HEK293 (cell line): ENCODE data around the gene STAT5B.

Experiments used
- CTCF ChIA-PET: fragments of 350-600 bp; formaldehyde crosslinking; extraction: SDS; loops from one replicate; lab custom pipeline; 2021; ENCODE audit warnings: antibody characterized with exemption; lab: Yijun Ruan, JAX
- POLR2A ChIA-PET: fragments of 300-600 bp; formaldehyde crosslinking; extraction: SDS; loops from one replicate; lab custom pipeline; 2020; ENCODE audit warnings: antibody characterized with exemption, inconsistent platforms; lab: Yijun Ruan, JAX
- H3K27ac ChIP-seq: fragments of 200-500 bp; sonication (Bioruptor generic); 2 replicates; pipeline ENCODE4 v1.5.1; 2014; ENCODE audit warnings: low read depth, low read length, control low read depth, inconsistent platforms; ENCODE audit errors: extremely low read depth
- H3K36me3 ChIP-seq, 2 experiments: fragments of 200-500 bp in 1 of 2; sonication (Bioruptor generic) in 1 of 2; 1 replicate in 1 of 2; 2 replicates in 1 of 2; pipeline ENCODE4 v1.5.1; 2014 to 2017; ENCODE audit warnings: inconsistent platforms in 2 of 2, low read length in 2 of 2; ENCODE audit not compliant: control insufficient read depth in 2 of 2, insufficient read depth in 1 of 2
- H3K4me1 ChIP-seq: fragments of 200-500 bp; sonication (Bioruptor generic); 2 replicates; pipeline ENCODE4 v1.5.1; 2014; ENCODE audit warnings: mild to moderate bottlenecking, low read length, inconsistent platforms; ENCODE audit not compliant: control insufficient read depth, insufficient read depth
- H3K4me3 ChIP-seq: 2 replicates; pipeline ENCODE4 v1.5.1; 2011; ENCODE audit warnings: low read depth, mild to moderate bottlenecking, control low read depth, low read length, moderate library complexity
- H3K9me3 ChIP-seq: fragments of 200-500 bp; sonication (Bioruptor generic); 2 replicates; pipeline ENCODE4 v1.5.1; 2014; ENCODE audit warnings: low read depth, low read length, inconsistent platforms; ENCODE audit not compliant: control insufficient read depth, insufficient read depth
- BCL11A ChIP-seq: fragments of 450-650 bp; formaldehyde crosslinking; IDR thresholded peaks from 2 replicates; pipeline ENCODE4 v1.5.1; 2016; ENCODE audit warnings: low read depth, missing biosample characterization, missing genetic modification characterization
- GLI2 ChIP-seq: fragments of 450-650 bp; formaldehyde crosslinking; IDR thresholded peaks from 2 replicates; pipeline ENCODE4; 2017; ENCODE audit warnings: missing biosample characterization, missing genetic modification characterization, low read depth, borderline replicate concordance
- KLF1 ChIP-seq: fragments of 450-650 bp; formaldehyde crosslinking; IDR thresholded peaks from 2 replicates; pipeline ENCODE4 v1.5.1; 2016; ENCODE audit warnings: missing biosample characterization, missing genetic modification characterization
- KLF9 ChIP-seq: fragments of 450-650 bp; formaldehyde crosslinking; IDR thresholded peaks from 2 replicates; pipeline ENCODE4 v1.5.1; 2016; ENCODE audit warnings: missing biosample characterization, missing genetic modification characterization, low read depth
- SCRT2 ChIP-seq: fragments of 450-650 bp; formaldehyde crosslinking; IDR thresholded peaks from 2 replicates; pipeline ENCODE4 v1.5.1; 2016; ENCODE audit warnings: missing biosample characterization, missing genetic modification characterization
- ZFP69B ChIP-seq: fragments of 450-650 bp; formaldehyde crosslinking; IDR thresholded peaks from 2 replicates; pipeline ENCODE4 v1.5.1; 2016; ENCODE audit warnings: missing biosample characterization, missing genetic modification characterization
- ZNF184 ChIP-seq: fragments of 450-650 bp; IDR thresholded peaks from 2 replicates; pipeline ENCODE4 v1.5.1; 2018; ENCODE audit warnings: missing biosample characterization, mild to moderate bottlenecking, missing genetic modification characterization
- ZNF19 ChIP-seq: fragments of 450-650 bp; formaldehyde crosslinking; IDR thresholded peaks from 2 replicates; pipeline ENCODE4; 2016; ENCODE audit warnings: missing biosample characterization, missing genetic modification characterization, low read depth
- ZNF211 ChIP-seq: fragments of 450-650 bp; formaldehyde crosslinking; IDR thresholded peaks from 2 replicates; pipeline ENCODE4 v1.5.1; 2016; ENCODE audit warnings: low read depth, missing biosample characterization, missing genetic modification characterization
- ZNF350 ChIP-seq: fragments of 450-650 bp; formaldehyde crosslinking; IDR thresholded peaks from 2 replicates; pipeline ENCODE4 v1.5.0; 2017; ENCODE audit warnings: missing biosample characterization, mild to moderate bottlenecking, missing genetic modification characterization
- ZNF426 ChIP-seq: fragments of 450-650 bp; formaldehyde crosslinking; IDR thresholded peaks from 2 replicates; pipeline ENCODE4 v1.5.1; 2017; ENCODE audit warnings: missing biosample characterization, missing genetic modification characterization, mild to moderate bottlenecking, inconsistent platforms, moderate library complexity
- ZNF473 ChIP-seq: fragments of 450-650 bp; formaldehyde crosslinking; IDR thresholded peaks from 2 replicates; pipeline ENCODE4 v1.5.1; 2017; ENCODE audit warnings: missing biosample characterization, missing genetic modification characterization
- ZNF521 ChIP-seq: fragments of 450-650 bp; formaldehyde crosslinking; IDR thresholded peaks from 2 replicates; pipeline ENCODE4 v1.5.1; 2017; ENCODE audit warnings: missing biosample characterization, mild to moderate bottlenecking, missing genetic modification characterization
- ZNF555 ChIP-seq: fragments of 450-650 bp; formaldehyde crosslinking; conservative IDR thresholded peaks from 2 replicates; pipeline ENCODE4 v1.5.1; 2017; ENCODE audit warnings: missing biosample characterization, mild to moderate bottlenecking, missing genetic modification characterization, inconsistent platforms
- ZNF560 ChIP-seq: fragments of 450-650 bp; formaldehyde crosslinking; IDR thresholded peaks from 2 replicates; pipeline ENCODE4 v1.5.1; 2017; ENCODE audit warnings: missing biosample characterization, missing genetic modification characterization, borderline replicate concordance
- ZNF561 ChIP-seq: fragments of 450-650 bp; IDR thresholded peaks from 2 replicates; pipeline ENCODE4 v1.5.1; 2018; ENCODE audit warnings: missing biosample characterization, missing genetic modification characterization, borderline replicate concordance
- ZNF610 ChIP-seq: fragments of 450-650 bp; formaldehyde crosslinking; IDR thresholded peaks from 2 replicates; pipeline ENCODE4 v1.5.1; 2016; ENCODE audit warnings: missing biosample characterization, missing genetic modification characterization, borderline replicate concordance
- ZNF792 ChIP-seq: fragments of 450-650 bp; formaldehyde crosslinking; IDR thresholded peaks from 2 replicates; pipeline ENCODE4 v1.5.1; 2016; ENCODE audit warnings: missing biosample characterization, missing genetic modification characterization
- ZNF837 ChIP-seq: fragments of 450-650 bp; formaldehyde crosslinking; IDR thresholded peaks from 2 replicates; pipeline ENCODE4 v1.5.1; 2016; ENCODE audit warnings: missing biosample characterization, missing genetic modification characterization
- TF ChIP-seq, protein P1 (sequence below): fragments of 450-650 bp; formaldehyde crosslinking; IDR thresholded peaks from 2 replicates; pipeline ENCODE4 v1.5.1; 2016; ENCODE audit warnings: missing biosample characterization, missing genetic modification characterization
- TF ChIP-seq, protein P2 (sequence below): fragments of 450-650 bp; formaldehyde crosslinking; IDR thresholded peaks from 2 replicates; pipeline ENCODE4 v1.5.1; 2017; ENCODE audit warnings: missing biosample characterization, missing genetic modification characterization
- TF ChIP-seq, protein P3 (sequence below): fragments of 450-650 bp; formaldehyde crosslinking; IDR thresholded peaks from 2 replicates; pipeline ENCODE4 v1.5.1; 2016; ENCODE audit warnings: missing biosample characterization, missing genetic modification characterization
- TF ChIP-seq, protein P4 (sequence below): fragments of 450-650 bp; formaldehyde crosslinking; IDR thresholded peaks from 2 replicates; pipeline ENCODE4 v1.5.1; 2016; ENCODE audit warnings: missing biosample characterization, missing genetic modification characterization
- TF ChIP-seq, protein P5 (sequence below): fragments of 450-650 bp; formaldehyde crosslinking; IDR thresholded peaks from 2 replicates; pipeline ENCODE4 v1.5.1; 2017; ENCODE audit warnings: missing biosample characterization, missing genetic modification characterization
- TF ChIP-seq, protein P6 (sequence below): fragments of 450-650 bp; formaldehyde crosslinking; IDR thresholded peaks from 2 replicates; pipeline ENCODE4; 2016; ENCODE audit warnings: missing biosample characterization, missing genetic modification characterization

The STAT5B gene

DNA sequence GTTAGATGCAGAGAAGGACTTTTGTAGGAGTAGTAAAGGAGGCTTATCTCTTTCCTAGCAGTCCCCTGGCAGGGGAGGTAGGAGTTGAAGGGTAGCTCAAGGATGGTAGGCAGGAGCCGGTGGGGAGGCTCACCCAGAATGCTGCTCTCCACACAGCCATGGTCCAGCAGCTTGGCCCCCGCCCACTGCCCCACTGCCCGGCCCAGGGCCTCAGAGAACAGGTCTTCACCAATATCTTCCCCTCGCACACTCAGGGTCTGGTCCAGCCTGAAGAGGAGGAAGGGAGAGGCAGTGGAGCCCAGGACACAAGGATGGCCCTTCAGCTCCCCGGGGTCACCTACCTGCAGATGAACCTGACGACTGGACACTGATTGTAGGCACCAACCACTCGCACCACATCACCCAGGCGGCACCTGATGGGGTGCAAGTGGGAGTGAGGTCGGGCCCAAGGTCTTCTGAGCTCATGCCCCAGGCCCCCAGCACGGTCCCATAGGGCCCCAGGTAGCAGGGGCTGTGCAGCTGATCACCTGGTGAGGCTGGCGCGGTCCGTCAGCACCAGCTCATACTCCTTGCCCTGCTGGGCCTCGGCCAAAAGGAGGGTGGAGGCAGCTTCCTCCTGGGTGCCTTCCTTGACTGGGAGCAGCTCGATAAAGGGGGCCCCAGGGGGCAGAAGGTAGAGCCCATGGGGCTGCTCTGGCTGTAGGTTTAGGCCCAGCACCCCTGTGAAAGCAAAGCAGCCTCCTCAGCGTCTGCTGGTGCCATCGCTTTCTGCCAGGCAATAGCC, 85.5 kb downstream of the STAT5B start:
- no peaks in the 10 kb centered on the region for H3K9me3 ChIP-seq
- H3K4me1 ChIP-seq, result peaks cover 3% of the 10 kb centered on the region; the same call in 1 of the 2 replicates
- H3K27ac ChIP-seq, result no peak overlapping the region
- no peaks in the 10 kb centered on the region for H3K36me3 ChIP-seq
- CTCF ChIA-PET, result interaction anchor here (0.6 to 1.6 kb wide), 4 partner anchors 9 to 348 kb away, joined by 3 to 6 read pairs (median 4); no protein-coding TSS in a partner anchor
- H3K4me3 ChIP-seq, result no peak overlapping the region
- POLR2A ChIA-PET, result no interaction called here
- TF ChIP-seq, protein P1, sequence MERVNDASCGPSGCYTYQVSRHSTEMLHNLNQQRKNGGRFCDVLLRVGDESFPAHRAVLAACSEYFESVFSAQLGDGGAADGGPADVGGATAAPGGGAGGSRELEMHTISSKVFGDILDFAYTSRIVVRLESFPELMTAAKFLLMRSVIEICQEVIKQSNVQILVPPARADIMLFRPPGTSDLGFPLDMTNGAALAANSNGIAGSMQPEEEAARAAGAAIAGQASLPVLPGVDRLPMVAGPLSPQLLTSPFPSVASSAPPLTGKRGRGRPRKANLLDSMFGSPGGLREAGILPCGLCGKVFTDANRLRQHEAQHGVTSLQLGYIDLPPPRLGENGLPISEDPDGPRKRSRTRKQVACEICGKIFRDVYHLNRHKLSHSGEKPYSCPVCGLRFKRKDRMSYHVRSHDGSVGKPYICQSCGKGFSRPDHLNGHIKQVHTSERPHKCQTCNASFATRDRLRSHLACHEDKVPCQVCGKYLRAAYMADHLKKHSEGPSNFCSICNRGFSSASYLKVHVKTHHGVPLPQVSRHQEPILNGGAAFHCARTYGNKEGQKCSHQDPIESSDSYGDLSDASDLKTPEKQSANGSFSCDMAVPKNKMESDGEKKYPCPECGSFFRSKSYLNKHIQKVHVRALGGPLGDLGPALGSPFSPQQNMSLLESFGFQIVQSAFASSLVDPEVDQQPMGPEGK (tag by site-specific recombination), result no peak
- TF ChIP-seq, protein P2, sequence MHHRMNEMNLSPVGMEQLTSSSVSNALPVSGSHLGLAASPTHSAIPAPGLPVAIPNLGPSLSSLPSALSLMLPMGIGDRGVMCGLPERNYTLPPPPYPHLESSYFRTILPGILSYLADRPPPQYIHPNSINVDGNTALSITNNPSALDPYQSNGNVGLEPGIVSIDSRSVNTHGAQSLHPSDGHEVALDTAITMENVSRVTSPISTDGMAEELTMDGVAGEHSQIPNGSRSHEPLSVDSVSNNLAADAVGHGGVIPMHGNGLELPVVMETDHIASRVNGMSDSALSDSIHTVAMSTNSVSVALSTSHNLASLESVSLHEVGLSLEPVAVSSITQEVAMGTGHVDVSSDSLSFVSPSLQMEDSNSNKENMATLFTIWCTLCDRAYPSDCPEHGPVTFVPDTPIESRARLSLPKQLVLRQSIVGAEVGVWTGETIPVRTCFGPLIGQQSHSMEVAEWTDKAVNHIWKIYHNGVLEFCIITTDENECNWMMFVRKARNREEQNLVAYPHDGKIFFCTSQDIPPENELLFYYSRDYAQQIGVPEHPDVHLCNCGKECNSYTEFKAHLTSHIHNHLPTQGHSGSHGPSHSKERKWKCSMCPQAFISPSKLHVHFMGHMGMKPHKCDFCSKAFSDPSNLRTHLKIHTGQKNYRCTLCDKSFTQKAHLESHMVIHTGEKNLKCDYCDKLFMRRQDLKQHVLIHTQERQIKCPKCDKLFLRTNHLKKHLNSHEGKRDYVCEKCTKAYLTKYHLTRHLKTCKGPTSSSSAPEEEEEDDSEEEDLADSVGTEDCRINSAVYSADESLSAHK (tag by site-specific recombination), result no peak
- no peak for TF ChIP-seq SCRT2 (tag by site-specific recombination)
- TF ChIP-seq KLF9 (tag by site-specific recombination), result no peak
- no peak for TF ChIP-seq ZNF610 (tag by site-specific recombination)
- no peak for TF ChIP-seq ZNF211 (tag by site-specific recombination)
- no peak for TF ChIP-seq ZNF837 (tag by site-specific recombination)
- no peak for TF ChIP-seq ZNF555 (tag by site-specific recombination)
- no peak for TF ChIP-seq ZNF19 (tag by site-specific recombination)
- no peak for TF ChIP-seq ZNF473 (tag by site-specific recombination)
- TF ChIP-seq, protein P3, sequence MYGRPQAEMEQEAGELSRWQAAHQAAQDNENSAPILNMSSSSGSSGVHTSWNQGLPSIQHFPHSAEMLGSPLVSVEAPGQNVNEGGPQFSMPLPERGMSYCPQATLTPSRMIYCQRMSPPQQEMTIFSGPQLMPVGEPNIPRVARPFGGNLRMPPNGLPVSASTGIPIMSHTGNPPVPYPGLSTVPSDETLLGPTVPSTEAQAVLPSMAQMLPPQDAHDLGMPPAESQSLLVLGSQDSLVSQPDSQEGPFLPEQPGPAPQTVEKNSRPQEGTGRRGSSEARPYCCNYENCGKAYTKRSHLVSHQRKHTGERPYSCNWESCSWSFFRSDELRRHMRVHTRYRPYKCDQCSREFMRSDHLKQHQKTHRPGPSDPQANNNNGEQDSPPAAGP, result no peak
- no peak for TF ChIP-seq ZNF521
- TF ChIP-seq, protein P4, sequence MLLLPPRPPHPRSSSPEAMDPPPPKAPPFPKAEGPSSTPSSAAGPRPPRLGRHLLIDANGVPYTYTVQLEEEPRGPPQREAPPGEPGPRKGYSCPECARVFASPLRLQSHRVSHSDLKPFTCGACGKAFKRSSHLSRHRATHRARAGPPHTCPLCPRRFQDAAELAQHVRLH, result no peak
- no peak for TF ChIP-seq BCL11A (tag by site-specific recombination)
- TF ChIP-seq ZNF561 (tag by site-specific recombination), result no peak

DNA sequence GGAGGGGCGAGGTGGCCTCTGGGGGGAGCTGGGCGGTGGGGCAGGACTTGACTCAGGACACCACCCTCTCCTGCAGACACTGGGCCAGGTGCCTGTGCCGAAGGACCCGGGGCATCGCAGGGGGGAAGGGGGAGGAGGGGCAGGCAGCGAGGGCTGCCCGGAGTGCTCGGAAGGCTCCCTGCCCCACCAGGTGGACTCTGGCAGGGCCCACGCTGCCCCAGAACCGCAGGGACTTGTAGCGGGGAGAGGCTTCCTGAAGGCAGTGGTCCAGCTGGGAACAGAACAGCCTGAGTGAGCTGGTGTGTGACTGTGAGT, 86.6 kb downstream of the STAT5B start:
- Histone ChIP-seq H3K27ac (no peak overlapping the region), H3K4me3 (no peak overlapping the region), H3K36me3 (no peaks in the 10 kb centered on the region), H3K4me1 (peaks cover 3% of the 10 kb centered on the region; the same call in 1 of the 2 replicates), H3K9me3 (no peaks in the 10 kb centered on the region)
- POLR2A ChIA-PET, result no interaction called here
- CTCF ChIA-PET, result interaction anchor here (0.6 to 1.6 kb wide), 3 partner anchors 8 to 350 kb away, joined by 3 to 6 read pairs (median 4); no protein-coding TSS in a partner anchor
- TF ChIP-seq ZNF350 (tag by site-specific recombination), result no peak
- TF ChIP-seq ZNF555 (tag by site-specific recombination), result no peak
- TF ChIP-seq GLI2, result no peak
- TF ChIP-seq, protein P5, sequence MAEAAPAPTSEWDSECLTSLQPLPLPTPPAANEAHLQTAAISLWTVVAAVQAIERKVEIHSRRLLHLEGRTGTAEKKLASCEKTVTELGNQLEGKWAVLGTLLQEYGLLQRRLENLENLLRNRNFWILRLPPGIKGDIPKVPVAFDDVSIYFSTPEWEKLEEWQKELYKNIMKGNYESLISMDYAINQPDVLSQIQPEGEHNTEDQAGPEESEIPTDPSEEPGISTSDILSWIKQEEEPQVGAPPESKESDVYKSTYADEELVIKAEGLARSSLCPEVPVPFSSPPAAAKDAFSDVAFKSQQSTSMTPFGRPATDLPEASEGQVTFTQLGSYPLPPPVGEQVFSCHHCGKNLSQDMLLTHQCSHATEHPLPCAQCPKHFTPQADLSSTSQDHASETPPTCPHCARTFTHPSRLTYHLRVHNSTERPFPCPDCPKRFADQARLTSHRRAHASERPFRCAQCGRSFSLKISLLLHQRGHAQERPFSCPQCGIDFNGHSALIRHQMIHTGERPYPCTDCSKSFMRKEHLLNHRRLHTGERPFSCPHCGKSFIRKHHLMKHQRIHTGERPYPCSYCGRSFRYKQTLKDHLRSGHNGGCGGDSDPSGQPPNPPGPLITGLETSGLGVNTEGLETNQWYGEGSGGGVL (tag by site-specific recombination), result no peak
- no peak for TF ChIP-seq ZNF184 (tag by site-specific recombination)
- TF ChIP-seq ZNF426 (tag by site-specific recombination), result no peak
- TF ChIP-seq, protein P6, sequence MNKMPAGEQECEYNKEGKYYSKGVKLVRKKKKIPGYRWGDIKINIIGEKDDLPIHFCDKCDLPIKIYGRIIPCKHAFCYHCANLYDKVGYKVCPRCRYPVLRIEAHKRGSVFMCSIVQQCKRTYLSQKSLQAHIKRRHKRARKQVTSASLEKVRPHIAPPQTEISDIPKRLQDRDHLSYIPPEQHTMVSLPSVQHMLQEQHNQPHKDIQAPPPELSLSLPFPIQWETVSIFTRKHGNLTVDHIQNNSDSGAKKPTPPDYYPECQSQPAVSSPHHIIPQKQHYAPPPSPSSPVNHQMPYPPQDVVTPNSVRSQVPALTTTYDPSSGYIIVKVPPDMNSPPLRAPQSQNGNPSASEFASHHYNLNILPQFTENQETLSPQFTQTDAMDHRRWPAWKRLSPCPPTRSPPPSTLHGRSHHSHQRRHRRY, result no peak
- no peak for TF ChIP-seq KLF1 (tag by site-specific recombination)
- no peak for TF ChIP-seq ZFP69B (tag by site-specific recombination)
- TF ChIP-seq ZNF792, result no peak
- no peak for TF ChIP-seq ZNF560 (tag by site-specific recombination)
